IPS-18a (cell line): ENCODE measurements around the gene ITGBL1.

Source experiments
- H3K27ac ChIP-seq: one replicate; pipeline ENCODE4 v1.5.1; 2013; ENCODE audit warnings: low read length
- H3K27me3 ChIP-seq: one replicate; pipeline ENCODE4 v1.6.1; 2013; ENCODE audit warnings: mild to moderate bottlenecking, low read length; ENCODE audit not compliant: control insufficient read depth, insufficient read depth
- H3K36me3 ChIP-seq: one replicate; pipeline ENCODE4 v1.6.1; 2013; ENCODE audit warnings: low read depth, low read length; ENCODE audit not compliant: control insufficient read depth
- H3K4me1 ChIP-seq: one replicate; pipeline ENCODE4 v1.6.1; 2013; ENCODE audit warnings: low read depth, low read length; ENCODE audit not compliant: control insufficient read depth
- H3K4me3 ChIP-seq: one replicate; pipeline ENCODE4 v1.5.1; 2013; ENCODE audit warnings: low read length
- H3K9ac ChIP-seq: one replicate; pipeline ENCODE4 v1.6.1; 2013; ENCODE audit warnings: mild to moderate bottlenecking, low read length, moderate library complexity
- H3K9me3 ChIP-seq: one replicate; pipeline ENCODE4 v1.6.1; 2013; ENCODE audit warnings: low read depth, low read length; ENCODE audit not compliant: control insufficient read depth

Gene ITGBL1

DNA sequence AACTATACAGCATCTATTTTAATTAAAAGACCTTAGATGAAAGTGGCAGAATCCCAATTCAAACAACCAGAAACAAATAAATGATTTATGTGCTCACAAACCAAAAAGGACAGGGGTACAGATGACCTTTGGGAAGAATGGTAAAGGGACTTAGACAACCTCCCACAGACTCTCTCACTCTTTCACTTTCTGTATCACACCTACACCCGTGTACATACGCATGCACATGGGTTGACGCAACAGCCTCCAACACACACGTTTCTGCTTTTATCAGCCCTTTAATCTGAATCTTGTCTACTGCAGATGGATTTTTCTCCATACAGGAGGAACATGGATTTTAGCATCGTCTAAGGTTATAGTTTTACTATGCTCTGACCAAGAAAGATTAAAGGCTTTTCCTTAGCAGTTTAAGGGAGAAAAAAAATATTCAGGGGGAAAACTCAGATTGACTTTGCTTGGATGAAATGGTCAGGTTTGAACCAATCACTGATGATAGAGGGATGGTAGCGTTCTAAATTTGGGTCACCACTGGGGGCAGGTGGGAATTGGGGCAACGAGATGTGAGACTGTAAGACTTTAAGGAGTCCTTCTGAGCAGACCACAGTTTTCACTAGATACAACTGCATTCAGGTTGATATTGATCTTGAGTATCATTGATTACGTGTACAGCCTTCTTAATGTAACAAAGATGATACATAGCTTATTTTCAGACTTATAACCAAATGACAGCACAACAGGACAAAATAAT lies 166.1 kb downstream of the ITGBL1 start:
- no peaks in the 10 kb centered on the region for H3K36me3 ChIP-seq
- H3K4me3 ChIP-seq, result no peak overlapping the region
- no peak overlapping the region for H3K9ac ChIP-seq
- H3K4me1 ChIP-seq, result peaks cover 13% of the 10 kb centered on the region
- H3K9me3 ChIP-seq, result no peaks in the 10 kb centered on the region
- no peak overlapping the region for H3K27ac ChIP-seq
- H3K27me3 ChIP-seq, result no peaks in the 10 kb centered on the region

- Histone ChIP-seq H3K27me3 (no peaks in the 10 kb centered on the region), H3K27ac (no peak overlapping the region), H3K4me3 (no peak overlapping the region), H3K9me3 (no peaks in the 10 kb centered on the region), H3K4me1 (peaks cover 23% of the 10 kb centered on the region), H3K9ac (no peak overlapping the region), H3K36me3 (no peaks in the 10 kb centered on the region)
These were observed 168.6 kb downstream of the ITGBL1 start for GRCh38 chr13:101621099-101621498.

DNA sequence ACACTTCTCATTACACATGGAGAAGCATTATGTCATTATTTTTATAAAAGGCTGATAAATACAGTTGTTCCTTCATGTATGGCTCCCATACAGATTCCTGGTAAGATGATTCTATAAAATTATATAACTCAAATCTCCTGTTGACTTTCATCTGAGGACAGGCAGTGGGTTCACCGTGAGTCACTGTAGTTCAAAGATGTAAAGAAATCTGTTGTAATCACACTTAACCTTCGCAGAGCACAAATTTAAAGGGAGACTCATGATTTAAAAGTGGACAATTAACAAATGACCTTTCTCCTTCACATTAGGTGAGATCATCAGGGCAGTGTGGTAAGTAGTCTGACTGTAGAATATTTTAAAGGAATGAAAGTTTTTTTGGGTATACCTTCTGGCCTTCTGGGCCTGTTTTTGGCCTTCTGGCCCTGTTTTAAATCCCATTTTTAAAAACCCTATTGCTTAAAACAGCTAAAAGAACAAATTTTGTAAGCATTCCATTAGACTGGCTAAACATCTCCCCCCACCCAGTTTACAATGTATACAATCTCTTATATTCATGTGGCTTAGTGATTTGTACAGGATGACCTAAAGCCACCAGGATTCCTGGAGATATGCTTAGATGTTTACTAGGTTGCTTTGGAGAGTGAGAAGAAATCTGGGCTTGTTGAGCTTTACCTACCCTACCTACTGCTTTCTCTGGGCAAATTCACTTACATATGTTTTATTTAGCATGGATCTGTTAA lies 171.2 kb downstream of the ITGBL1 start:
- no peaks in the 10 kb centered on the region for H3K9me3 ChIP-seq
- peaks cover 23% of the 10 kb centered on the region for H3K4me1 ChIP-seq
- H3K9ac ChIP-seq, result no peak overlapping the region
- H3K27me3 ChIP-seq, result no peaks in the 10 kb centered on the region
- no peak overlapping the region for H3K27ac ChIP-seq
- no peaks in the 10 kb centered on the region for H3K36me3 ChIP-seq
- H3K4me3 ChIP-seq, result no peak overlapping the region

- Histone ChIP-seq H3K9me3 (no peaks in the 10 kb centered on the region), H3K4me3 (no peak overlapping the region), H3K4me1 (peaks cover 23% of the 10 kb centered on the region), H3K9ac (no peak overlapping the region), H3K27ac (no peak overlapping the region), H3K36me3 (no peaks in the 10 kb centered on the region), H3K27me3 (no peaks in the 10 kb centered on the region)
These were observed 171.9 kb downstream of the ITGBL1 start for GRCh38 chr13:101624210-101624922.

DNA sequence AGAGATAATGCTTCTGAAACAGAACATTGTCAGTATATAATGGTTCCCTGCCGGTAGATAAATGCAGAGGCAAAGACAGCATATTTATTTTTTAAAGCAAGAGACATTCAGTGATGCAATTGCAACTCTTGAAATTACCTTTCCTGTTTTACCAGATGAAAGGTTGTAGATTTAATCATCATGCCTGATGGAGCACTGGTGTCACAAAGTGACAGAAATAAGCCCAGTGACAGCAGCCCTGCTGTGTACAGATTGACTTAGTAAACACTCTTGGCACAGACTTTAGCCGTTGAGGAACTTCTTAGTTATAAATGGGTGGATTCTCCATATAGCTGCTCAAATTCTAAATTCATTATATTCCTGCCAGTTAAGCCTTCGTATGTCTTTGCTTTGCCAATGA lies 172.5 kb downstream of the ITGBL1 start:
- Histone ChIP-seq H3K9ac (no peak overlapping the region), H3K36me3 (no peaks in the 10 kb centered on the region), H3K27me3 (no peaks in the 10 kb centered on the region), H3K27ac (no peak overlapping the region), H3K4me3 (no peak overlapping the region), H3K4me1 (peaks cover 23% of the 10 kb centered on the region), H3K9me3 (no peaks in the 10 kb centered on the region)

DNA sequence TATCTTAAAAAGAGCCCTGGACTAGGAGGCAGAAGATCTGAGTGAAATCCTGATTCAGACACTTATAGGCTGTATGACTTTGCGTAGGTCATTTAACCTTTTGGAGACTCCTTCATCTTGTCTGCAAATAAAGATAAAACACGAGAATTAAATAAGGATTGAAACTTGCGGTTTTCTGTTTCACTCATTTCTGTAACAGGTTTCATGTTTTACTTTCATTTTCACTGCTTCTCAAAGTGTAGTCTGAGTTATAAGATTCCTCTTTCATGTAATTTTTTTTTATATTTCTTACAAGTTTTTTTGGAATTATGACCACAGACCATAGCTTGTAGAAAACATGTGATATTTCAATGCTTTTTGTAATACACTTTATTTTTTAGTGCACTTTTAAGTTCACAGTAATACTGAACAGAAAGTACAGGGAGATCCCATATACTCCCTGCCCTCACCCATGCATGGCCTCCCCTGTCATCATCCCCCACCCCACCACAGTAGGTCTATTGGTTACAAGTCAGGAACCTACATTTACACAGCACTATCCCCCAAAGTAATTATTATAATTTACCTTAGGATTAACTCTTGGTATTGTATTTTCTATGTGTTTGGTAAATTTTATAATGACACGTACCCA lies 174.6 kb downstream of the ITGBL1 start:
- no peaks in the 10 kb centered on the region for H3K9me3 ChIP-seq
- no peak overlapping the region for H3K9ac ChIP-seq
- no peak overlapping the region for H3K4me3 ChIP-seq
- H3K4me1 ChIP-seq, result peaks cover 15% of the 10 kb centered on the region
- H3K36me3 ChIP-seq, result no peaks in the 10 kb centered on the region
- no peaks in the 10 kb centered on the region for H3K27me3 ChIP-seq
- no peak overlapping the region for H3K27ac ChIP-seq

DNA sequence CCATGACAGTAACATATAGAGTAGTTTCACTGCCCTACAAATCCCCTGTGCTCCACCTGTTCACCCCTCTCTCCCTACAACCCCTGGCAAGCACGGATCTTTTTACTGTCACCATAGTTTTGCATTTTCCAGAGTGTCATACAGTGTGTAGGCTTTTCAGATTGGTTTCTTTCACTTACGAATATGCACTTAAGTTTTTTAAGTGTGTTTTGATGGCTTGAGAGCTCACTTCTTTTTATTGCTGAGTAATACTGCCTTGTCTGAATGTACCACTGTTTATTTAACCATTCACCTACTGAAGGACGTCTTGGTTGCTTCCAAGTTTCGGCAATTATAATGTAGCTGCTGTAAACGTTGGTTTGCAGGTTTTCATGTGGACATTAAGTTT lies 175.1 kb downstream of the ITGBL1 start:
- no peaks in the 10 kb centered on the region for H3K27me3 ChIP-seq
- no peaks in the 10 kb centered on the region for H3K9me3 ChIP-seq
- H3K36me3 ChIP-seq, result no peaks in the 10 kb centered on the region
- peaks cover 15% of the 10 kb centered on the region for H3K4me1 ChIP-seq
- no peak overlapping the region for H3K27ac ChIP-seq
- no peak overlapping the region for H3K4me3 ChIP-seq
- H3K9ac ChIP-seq, result no peak overlapping the region

DNA sequence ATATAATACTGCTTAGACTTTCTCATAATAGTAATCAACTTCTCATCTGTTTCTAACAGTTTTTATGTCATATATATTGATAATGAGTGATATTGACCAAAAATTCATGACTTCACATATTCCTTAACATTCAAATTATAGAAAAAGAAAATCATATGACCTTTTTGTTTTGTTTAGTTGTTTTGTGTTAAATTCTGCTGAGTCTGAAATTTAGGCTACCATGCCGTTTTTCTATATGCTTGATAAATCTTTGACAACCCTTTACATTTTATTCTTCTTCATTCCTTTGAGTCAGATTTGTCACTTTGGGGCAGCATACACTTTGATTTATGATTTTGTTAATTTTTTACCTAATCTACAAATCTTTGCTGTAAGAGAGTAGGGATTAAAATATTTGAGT lies 176.4 kb downstream of the ITGBL1 start:
- H3K4me1 ChIP-seq, result peaks cover 8% of the 10 kb centered on the region
- no peaks in the 10 kb centered on the region for H3K27me3 ChIP-seq
- H3K9me3 ChIP-seq, result no peaks in the 10 kb centered on the region
- no peak overlapping the region for H3K9ac ChIP-seq
- H3K36me3 ChIP-seq, result no peaks in the 10 kb centered on the region
- H3K4me3 ChIP-seq, result no peak overlapping the region
- H3K27ac ChIP-seq, result no peak overlapping the region

- no peak overlapping the region for H3K4me3 ChIP-seq
- H3K9me3 ChIP-seq, result no peaks in the 10 kb centered on the region
- no peaks in the 10 kb centered on the region for H3K36me3 ChIP-seq
- no peak overlapping the region for H3K9ac ChIP-seq
- H3K27ac ChIP-seq, result no peak overlapping the region
- H3K4me1 ChIP-seq, result no peaks in the 10 kb centered on the region
- H3K27me3 ChIP-seq, result no peaks in the 10 kb centered on the region
These were observed 178.9 kb downstream of the ITGBL1 start for GRCh38 chr13:101631395-101631794.

- Histone ChIP-seq H3K27me3 (no peaks in the 10 kb centered on the region), H3K4me1 (no peaks in the 10 kb centered on the region), H3K36me3 (no peaks in the 10 kb centered on the region), H3K4me3 (no peak overlapping the region), H3K9ac (no peak overlapping the region), H3K27ac (no peak overlapping the region), H3K9me3 (no peaks in the 10 kb centered on the region)
These were observed 181.7 kb downstream of the ITGBL1 start for GRCh38 chr13:101634142-101634541.

GRCh38 chr13:101639711-101640110 lies 187.2 kb downstream of the ITGBL1 start:
- no peaks in the 10 kb centered on the region for H3K9me3 ChIP-seq
- no peak overlapping the region for H3K9ac ChIP-seq
- H3K36me3 ChIP-seq, result no peaks in the 10 kb centered on the region
- no peaks in the 10 kb centered on the region for H3K27me3 ChIP-seq
- H3K27ac ChIP-seq, result no peak overlapping the region
- H3K4me3 ChIP-seq, result no peak overlapping the region
- no peaks in the 10 kb centered on the region for H3K4me1 ChIP-seq
